ENCODE measurements around the gene SYT10.

DNA sequence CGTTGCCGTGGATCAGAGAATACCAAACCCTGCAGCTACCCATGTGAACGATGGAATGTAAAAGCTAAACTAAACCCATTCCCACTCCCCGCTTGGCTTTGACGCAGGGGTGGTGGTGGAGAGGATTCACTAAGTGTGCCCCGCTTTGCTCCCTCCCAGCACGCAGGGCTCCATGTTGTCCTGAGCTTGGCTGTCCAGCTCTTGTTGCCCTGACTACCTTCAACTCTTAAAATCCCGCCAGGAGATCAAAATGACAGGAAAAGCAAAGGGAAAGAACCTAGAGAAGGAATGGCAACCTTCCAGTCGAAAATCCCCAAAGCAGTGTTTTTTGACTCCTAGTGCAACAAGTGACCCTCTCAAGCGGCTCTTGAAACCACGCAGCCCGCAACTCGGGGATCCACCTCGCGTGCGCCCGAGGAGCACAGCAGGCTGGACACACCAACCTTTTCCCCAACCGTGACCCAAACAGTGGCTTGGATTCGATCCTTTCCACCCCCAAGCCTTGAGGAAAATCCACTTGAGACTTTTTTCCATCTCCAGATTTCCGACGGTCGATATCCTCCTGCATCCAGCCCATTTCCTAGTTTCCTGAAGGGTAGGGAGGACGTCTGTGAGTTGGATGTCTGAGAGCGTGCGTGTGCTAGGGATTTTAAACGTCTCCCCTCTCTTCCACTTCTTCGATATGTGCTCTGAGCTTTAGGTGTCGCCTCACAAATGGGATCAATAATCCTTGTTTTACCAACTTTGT lies 1.4 kb downstream of the SYT10 start:
- TF ChIP-seq TAF1 (conservative IDR thresholded peaks at IDR 0.05): no peak
- TF ChIP-seq, protein P1, sequence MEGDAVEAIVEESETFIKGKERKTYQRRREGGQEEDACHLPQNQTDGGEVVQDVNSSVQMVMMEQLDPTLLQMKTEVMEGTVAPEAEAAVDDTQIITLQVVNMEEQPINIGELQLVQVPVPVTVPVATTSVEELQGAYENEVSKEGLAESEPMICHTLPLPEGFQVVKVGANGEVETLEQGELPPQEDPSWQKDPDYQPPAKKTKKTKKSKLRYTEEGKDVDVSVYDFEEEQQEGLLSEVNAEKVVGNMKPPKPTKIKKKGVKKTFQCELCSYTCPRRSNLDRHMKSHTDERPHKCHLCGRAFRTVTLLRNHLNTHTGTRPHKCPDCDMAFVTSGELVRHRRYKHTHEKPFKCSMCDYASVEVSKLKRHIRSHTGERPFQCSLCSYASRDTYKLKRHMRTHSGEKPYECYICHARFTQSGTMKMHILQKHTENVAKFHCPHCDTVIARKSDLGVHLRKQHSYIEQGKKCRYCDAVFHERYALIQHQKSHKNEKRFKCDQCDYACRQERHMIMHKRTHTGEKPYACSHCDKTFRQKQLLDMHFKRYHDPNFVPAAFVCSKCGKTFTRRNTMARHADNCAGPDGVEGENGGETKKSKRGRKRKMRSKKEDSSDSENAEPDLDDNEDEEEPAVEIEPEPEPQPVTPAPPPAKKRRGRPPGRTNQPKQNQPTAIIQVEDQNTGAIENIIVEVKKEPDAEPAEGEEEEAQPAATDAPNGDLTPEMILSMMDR (IDR thresholded peaks at IDR 0.05; ENCODE audit: low read depth, low read length, missing input control): no peak
- TF ChIP-seq, protein P2, sequence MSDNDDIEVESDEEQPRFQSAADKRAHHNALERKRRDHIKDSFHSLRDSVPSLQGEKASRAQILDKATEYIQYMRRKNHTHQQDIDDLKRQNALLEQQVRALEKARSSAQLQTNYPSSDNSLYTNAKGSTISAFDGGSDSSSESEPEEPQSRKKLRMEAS (IDR thresholded peaks at IDR 0.05): no peak
- no peak for TF ChIP-seq SP1 (IDR thresholded peaks at IDR 0.05)
- no peak for TF ChIP-seq JUND (IDR thresholded peaks at IDR 0.05)
- TF ChIP-seq, protein P3, sequence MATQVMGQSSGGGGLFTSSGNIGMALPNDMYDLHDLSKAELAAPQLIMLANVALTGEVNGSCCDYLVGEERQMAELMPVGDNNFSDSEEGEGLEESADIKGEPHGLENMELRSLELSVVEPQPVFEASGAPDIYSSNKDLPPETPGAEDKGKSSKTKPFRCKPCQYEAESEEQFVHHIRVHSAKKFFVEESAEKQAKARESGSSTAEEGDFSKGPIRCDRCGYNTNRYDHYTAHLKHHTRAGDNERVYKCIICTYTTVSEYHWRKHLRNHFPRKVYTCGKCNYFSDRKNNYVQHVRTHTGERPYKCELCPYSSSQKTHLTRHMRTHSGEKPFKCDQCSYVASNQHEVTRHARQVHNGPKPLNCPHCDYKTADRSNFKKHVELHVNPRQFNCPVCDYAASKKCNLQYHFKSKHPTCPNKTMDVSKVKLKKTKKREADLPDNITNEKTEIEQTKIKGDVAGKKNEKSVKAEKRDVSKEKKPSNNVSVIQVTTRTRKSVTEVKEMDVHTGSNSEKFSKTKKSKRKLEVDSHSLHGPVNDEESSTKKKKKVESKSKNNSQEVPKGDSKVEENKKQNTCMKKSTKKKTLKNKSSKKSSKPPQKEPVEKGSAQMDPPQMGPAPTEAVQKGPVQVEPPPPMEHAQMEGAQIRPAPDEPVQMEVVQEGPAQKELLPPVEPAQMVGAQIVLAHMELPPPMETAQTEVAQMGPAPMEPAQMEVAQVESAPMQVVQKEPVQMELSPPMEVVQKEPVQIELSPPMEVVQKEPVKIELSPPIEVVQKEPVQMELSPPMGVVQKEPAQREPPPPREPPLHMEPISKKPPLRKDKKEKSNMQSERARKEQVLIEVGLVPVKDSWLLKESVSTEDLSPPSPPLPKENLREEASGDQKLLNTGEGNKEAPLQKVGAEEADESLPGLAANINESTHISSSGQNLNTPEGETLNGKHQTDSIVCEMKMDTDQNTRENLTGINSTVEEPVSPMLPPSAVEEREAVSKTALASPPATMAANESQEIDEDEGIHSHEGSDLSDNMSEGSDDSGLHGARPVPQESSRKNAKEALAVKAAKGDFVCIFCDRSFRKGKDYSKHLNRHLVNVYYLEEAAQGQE (IDR thresholded peaks at IDR 0.05): no peak
- TF ChIP-seq YY1 (IDR thresholded peaks at IDR 0.05): no peak
- TF ChIP-seq EGR1 (IDR thresholded peaks at IDR 0.05; ENCODE audit: low read depth in 2 of 2): no peak
- TF ChIP-seq, protein P4, sequence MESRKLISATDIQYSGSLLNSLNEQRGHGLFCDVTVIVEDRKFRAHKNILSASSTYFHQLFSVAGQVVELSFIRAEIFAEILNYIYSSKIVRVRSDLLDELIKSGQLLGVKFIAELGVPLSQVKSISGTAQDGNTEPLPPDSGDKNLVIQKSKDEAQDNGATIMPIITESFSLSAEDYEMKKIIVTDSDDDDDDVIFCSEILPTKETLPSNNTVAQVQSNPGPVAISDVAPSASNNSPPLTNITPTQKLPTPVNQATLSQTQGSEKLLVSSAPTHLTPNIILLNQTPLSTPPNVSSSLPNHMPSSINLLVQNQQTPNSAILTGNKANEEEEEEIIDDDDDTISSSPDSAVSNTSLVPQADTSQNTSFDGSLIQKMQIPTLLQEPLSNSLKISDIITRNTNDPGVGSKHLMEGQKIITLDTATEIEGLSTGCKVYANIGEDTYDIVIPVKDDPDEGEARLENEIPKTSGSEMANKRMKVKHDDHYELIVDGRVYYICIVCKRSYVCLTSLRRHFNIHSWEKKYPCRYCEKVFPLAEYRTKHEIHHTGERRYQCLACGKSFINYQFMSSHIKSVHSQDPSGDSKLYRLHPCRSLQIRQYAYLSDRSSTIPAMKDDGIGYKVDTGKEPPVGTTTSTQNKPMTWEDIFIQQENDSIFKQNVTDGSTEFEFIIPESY (IDR thresholded peaks at IDR 0.05): no peak
- TF ChIP-seq, protein P5, sequence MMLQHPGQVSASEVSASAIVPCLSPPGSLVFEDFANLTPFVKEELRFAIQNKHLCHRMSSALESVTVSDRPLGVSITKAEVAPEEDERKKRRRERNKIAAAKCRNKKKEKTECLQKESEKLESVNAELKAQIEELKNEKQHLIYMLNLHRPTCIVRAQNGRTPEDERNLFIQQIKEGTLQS (IDR thresholded peaks at IDR 0.05): no peak
- no peak for TF ChIP-seq FOXA1 (IDR thresholded peaks at IDR 0.05)
- no peak for TF ChIP-seq RXRA (IDR thresholded peaks at IDR 0.05)
- no peak for TF ChIP-seq RAD21 (IDR thresholded peaks at IDR 0.05)

Data from liver (tissue), 3 donors.